GM21576 (cell line): ENCODE results near the gene PRKN.
A peak's percentile ranks its signal among the peaks of the same experiment; 100 is the strongest.

Experiments used
- ATAC-seq: cut with Tn5 transposase; IDR thresholded peaks from one replicate; pipeline ENCODE4 v1.9.1; 2021; ENCODE audit warnings: mild to moderate bottlenecking, moderate library complexity; ENCODE audit not compliant: unreplicated experiment

Gene PRKN

DNA sequence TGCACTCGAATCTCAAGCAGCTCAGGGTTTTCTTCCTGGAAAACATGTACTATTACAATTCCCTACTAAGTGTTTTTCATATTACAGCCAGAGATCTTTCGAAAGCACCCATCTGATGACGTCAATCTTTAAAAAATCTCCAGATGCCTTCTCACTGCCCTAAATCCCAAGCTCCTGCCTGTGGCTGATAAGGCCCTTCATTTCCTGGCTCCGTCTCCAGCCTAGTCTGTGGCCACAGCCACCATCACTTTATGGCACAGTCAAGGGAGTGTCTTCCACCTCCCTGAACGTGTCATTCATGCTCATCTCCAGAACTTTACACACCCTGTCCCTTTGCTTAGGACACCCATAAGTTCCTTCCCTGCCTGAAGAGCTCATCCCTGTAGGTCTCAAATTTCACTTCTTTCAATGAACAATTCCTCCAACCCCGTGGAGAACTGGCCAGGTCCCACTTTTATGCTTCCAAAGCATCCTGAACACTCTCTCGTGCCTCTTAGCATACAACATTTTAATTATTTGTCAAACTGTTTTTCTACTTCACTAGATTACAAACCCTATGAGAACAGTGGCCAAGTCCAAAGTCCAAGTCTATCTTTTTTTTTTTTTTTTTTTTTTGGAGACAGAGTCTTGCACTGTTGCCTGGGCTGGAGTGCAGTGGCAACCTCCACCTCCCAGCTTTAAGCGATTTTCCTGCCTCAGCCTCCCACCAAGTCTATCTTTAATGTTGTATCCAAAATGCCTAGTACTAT lies 1347.6 kb downstream of the PRKN start:
- no peak for ATAC-seq

DNA sequence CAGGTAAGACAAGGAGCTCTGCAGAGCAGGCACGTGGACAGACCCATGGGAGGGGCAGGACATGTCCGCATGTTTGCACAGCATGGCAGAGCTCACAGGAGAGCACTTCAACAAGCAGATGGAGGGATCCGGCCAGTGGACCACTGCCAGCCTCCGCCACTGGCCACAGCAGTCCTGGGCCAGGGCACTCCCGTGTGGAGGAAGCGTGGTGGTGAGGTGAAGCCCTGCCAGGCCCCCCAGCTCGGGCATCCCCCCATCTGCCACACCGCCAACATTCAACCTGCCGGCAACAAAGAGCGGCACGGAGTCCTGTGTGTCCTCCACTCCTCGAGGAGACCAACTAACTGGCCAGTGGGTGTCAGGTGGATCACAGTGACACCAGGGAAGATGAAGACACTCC lies 1349.5 kb downstream of the PRKN start:
- ATAC-seq: no peak

DNA sequence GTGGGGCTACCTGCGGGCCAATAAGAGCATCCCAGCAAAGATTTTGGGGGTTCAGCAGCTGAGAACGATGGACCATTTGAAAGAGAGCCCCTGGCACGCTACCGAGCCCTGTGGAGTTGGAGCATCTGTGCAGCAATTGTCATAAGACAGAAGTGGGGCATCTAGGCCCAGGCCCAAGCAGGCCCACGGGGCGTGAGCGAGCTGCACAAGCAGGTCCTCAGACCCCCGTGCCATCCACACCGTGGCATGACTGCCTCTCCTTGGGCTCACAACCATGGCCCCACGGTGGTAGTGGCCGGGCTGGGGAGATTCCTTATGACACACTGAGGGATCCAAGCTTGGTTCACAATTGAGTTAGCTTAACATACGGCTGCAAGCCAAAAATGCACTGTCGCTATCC lies 1350.5 kb downstream of the PRKN start:
- no peak for ATAC-seq

DNA sequence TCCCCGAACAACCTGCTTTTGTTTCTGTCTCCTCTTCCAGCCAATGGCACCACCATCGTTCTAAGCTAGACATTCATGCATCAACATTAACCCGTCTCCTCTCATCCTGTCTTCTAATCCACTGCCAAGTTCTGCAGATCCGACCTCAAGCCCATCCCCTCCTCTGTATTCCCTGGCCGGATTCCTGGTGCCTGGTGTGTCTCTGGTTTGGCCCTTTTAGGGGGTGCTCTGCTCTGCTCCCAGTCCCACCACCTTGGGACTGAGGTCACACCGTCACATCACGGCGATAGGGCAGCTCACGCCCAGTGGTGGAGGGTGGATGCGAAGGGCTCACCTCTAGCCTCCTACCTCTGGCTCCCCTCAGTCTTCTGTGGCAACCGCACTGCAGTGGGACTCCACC lies 1351.2 kb downstream of the PRKN start:
- ATAC-seq: no peak

DNA sequence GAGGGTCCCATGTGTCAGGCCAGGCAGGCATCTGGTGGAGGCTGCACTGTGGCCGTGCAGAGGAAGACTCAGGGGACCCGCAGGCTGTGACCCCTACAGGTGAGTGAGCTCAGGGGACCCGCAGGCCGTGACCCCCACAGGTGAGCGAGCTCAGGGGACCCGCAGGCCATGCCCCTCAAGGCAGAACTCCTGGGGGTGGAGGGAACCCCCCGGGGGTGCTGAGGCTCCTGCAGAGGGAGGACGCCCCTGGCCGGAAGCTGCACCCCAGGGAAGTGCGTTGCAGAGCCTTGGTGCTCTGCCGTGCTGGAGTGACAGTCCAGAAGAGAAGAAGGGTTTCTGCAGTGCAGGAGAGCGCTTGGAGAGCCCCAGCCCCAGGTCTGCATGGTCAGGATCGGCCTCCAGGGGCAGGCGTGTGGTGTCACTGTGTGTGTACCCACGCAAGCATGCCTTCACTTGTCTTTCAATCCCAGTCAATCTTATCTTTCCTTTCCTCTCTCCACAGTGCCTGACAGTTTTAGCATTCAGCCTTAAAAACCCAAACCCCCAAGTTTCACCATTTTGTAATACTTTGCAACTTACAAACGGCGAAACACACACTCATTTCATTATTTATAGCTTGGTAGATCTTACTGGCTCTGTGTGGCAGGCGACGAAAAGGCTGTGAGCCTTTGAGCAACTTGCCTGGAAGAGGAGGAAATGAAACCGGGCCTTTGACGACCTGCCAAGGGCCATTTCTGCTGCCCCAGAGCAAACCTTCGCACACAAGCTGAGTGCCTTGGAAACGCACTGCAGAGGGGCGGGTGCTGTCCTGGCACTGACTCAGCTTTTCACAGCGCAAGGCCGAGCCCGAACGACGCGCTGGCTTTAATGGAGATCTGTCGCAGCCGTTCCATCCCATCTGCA lies 1352.3 kb downstream of the PRKN start:
- ATAC-seq: no peak

DNA sequence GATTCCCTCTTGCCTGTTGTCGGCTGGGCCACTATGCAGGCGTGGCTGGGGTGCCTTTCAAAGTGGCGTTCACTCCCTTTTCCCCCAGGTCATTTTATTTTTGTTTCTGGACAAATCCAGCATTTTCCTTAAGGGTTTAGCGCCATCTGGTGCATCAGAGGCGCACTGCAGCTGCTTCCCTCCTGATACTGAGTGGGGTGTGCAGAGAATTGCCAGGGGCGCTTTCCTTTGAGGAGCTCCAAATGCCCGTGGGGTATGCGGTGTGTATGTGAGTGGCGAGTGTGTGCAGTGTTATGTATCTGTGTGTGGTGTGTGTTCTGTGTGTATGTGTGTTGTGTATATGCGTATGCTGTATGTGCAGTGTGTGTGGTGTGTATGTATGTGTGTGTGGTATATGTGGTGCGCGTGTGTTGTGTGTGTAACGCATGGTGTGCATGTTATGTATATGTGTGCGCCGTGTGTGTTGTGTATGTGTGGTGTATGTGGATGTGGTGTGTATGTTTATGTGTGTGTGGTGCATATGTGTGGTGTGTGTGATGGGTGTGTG lies 1353.6 kb downstream of the PRKN start:
- ATAC-seq: no peak

DNA sequence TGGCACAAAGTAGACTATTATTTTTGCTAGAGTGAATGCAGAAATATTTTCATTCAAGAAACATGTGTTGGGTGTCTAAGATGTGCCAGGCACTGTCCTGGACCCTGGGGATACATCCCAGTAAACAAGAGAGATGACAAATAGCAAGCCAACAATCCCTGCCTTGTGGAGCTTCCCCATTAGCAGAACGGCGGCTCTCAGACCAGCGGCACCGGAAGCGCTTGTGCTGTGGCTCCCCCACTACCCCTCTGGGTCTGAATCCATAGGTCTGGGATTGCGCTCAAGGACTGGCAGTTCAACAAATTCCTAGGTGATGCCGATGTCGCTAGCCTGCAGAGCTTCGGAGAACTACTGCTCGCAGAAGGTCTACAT lies 1355.2 kb downstream of the PRKN start:
- no peak for ATAC-seq

DNA sequence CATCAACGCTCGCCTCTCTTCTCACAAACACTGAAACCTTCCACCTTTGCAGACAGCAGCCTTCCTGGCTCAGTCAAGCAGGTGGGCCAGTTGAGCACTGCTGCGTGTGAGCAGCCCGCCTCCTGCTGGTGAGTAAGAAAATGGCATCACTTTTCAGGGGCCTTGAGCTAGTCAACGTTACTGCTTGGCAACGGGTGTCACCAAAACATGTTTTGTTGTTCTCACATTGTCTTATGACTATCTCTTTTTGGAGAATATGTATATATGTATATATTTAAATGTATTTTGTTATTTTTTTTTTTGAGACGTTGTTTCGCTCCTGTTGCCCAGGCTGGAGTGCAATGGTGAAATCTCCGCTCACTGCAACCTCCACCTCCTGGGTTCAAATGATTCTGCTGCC lies 1356.7 kb downstream of the PRKN start:
- ATAC-seq: peak; percentile 84

DNA sequence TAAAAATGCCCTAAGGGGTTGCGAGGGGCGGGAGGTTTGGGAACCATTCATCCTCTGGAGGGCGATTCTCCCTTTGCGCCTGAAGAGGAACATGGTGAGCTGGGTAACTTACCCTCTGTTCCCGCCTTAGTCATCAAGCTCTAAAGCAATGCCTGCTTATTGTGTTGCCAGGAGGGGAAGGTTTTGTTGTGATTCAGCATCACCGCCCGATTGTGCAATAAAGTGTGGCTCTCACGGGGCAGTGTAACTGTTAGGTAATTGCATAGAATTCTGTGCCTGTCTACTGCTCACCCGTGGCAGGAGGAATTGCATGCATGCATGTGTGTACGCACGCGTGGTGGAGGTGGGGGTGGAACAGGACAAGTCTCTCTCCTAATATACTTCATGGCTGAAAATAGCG lies 1358.2 kb downstream of the PRKN start:
- no peak for ATAC-seq

DNA sequence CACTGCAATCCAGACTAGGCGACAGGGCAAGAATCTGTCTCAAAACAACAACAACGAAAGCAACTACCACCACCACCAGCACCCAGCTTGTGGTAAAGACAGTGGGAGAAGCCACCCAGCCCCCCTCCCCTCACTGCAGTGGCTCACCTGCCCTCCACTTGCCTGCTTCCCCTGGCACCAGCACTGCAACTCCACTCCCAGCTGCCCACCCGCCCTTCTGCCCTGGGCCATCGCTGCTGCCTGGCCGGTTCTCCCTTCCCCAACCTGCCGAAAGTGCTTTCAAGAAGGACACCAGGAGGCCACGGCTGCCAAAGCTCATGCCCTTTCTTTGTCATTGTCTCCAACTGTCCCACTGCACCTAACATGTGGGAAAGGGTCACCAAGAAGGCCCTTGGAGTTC lies 1359.1 kb downstream of the PRKN start:
- ATAC-seq: no peak

DNA sequence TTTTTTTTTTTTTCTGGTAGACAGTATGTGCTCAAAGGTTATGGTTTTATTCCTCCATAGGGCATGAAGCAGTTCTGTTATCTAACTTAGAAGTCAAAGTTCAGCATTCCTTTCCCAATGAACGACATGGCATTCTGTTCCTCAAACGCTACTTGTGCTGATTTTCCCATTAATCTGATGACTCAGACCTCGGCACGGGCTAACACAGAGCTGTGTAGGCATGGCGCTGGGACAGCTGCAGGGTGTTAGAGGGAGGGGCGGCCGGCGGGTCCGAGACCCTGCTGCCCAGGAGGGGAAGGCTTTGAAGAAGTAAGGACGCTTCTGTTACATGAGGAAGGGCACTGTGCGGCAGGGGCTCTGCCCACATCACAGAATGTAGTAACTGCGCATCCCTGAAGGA lies 1360.1 kb downstream of the PRKN start:
- no peak for ATAC-seq

DNA sequence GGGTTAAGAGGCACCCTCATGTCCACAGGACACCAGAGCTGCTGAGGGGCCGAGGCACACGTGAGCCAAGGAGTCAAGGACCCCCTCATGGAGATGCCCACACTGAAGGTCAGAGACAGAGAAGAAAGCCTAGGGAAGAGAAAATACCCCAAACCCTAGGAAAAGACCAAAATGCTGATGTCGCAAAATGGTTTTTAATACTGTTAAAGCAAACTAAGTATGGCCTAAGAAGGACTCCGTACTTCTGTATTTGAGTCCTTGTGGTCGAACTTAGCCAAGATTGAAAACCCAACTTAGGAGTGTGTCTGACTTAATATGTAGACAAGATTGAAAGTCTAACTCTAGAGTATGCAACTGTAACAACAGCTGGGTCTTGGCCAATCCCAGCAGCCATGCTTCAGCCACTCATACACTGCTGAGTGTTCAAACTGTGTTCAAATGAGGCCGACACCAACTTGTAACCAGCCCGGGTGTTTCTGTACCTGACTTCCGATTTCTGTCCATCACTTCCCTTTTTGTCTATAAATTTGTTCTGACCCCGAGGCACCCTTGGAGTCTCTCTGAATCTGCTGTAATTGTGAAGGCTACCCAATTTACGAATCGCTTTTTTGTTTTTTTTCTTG lies 1361.2 kb downstream of the PRKN start:
- no peak for ATAC-seq

DNA sequence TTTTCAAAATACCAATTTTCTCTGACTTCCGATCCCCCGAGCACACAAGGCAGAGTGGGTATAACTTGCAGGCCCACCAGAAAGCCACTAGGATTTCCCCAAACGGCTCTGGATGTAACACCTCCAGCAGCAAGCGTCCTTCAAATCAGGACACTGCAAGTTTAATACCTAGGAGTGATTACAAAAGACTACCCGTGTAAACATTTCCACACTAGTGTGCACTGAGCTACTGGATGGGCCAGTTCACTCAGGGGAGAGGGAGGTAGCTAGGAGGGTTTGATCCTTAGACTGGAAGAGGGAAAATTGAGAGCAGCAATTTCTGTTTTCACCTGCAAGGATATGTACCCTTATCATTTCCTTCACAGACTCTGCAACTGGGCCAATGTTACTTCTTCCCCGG lies 1361.9 kb downstream of the PRKN start:
- ATAC-seq: no peak

DNA sequence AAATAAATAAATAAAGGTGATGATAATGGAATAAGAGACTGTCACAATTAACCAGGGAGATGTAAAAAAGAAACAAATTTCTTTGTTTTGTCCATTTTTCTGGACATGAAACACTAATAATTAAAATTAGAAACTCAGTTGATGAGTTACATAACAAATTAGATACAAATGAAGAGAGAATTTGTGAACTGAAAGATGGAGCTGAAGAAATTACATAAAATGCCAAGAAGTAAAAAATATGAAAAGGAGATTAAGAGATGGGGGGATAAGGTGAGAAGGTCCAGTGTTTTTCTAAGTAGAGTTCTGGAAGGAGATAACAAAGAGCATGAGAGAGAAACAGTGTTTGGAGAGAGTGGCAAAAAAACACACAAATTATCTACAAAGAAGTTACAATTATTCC lies 1364.3 kb downstream of the PRKN start:
- no peak for ATAC-seq

DNA sequence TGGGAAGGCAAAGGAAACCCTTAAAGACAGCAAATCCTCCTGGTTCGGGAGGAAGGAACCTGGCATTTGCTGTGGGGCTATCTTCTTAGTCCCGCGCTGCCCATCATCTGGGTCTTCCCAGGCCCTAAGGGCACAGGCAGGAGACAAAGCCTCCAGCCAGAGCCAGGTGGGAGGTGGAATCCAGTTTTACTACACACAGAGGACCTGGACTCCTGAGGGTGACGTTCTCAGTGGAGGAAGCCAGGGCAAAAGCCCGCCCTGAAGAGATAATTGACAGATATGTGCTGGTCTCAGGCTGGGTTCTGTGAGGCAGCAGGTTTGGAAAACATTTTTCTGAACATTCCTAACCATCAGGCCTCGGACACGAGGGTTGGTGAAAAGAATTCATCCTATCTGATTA lies 1365.3 kb downstream of the PRKN start:
- ATAC-seq: no peak

DNA sequence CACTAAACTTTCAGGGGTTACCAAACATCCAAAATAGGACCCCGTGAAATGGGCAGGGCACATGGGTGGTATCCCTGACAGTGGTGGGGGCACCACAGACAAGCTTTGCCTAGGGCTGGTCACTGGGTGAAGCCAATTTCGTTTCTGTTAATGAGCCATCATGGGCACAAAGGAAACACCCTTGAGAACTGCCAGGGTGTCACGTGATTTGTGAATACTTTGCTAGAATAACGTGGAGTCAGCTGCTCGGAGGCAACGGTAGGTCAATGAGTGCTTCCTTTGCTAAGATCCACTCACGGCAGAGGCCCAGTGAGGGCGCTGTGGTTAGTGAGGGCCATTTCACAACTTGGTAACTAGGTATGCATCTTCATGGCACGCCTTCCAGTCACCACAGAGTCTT lies 1366.0 kb downstream of the PRKN start:
- no peak for ATAC-seq

DNA sequence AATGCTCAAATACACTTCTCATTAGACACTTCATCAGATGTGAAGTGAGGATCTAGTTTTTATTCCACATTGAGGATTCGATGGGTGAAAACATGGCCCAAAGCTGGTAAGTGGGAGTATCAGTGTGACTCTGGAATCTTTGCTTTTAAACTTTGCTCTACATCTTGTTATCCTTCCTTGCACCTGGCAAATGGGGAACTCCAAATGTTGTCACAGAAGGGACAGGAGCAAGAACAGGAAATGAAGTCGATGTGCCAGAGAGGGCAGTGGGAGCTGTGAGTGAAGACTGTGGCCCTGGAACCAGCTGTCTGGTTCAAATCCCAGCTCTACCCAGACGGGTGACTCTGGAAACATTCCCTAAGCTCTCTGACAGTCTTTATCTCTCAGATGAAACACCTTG lies 1367.0 kb downstream of the PRKN start:
- ATAC-seq: no peak

DNA sequence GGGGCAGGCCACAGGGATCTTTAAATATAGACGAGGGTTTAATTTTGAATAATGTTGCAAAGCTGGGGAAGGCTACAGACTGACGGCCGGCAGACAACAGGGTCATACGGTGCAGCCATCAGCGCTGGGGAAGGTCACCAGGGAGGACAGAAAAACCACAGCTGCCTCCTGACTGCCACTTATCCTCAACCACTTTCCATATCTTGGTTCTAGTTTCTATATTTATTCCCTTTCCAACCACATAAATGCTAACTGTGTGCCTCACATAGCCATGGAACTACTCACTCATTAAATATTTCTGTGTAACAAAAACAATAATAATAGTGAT lies 1368.0 kb downstream of the PRKN start:
- ATAC-seq: no peak

DNA sequence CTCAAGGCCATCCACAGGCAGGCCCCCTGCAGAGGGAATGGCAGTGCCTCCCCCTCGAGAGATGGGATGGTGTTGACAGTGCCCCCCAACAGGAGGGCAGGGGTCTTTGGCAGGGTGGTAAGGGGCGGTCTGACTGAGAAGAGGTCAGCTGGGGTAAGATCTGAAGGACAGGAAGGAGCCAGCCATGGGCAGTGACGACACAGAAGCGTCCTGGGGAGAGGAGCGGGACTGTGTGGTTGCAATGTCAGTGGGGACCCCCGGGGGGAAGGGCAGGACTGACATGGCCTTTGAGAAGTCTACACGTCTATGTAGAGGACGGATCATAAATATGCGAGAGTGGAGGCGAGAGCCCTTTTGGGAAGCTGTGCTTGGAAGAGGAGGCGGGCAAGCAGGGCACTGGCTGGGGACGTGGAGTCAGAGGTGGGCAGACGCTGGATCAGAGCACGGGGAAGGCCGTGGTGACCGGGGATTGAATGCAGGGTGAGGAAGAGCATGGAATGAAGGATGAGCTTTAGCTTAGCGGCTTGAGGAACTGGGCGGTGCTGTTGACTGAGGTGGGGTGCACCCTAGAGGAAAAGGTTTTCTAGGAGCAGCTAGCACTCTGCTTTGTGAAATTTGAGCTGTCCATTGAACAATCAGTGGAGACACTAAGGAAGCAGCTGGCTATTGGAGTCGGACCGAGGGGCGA lies 1371.3 kb downstream of the PRKN start:
- ATAC-seq: no peak

DNA sequence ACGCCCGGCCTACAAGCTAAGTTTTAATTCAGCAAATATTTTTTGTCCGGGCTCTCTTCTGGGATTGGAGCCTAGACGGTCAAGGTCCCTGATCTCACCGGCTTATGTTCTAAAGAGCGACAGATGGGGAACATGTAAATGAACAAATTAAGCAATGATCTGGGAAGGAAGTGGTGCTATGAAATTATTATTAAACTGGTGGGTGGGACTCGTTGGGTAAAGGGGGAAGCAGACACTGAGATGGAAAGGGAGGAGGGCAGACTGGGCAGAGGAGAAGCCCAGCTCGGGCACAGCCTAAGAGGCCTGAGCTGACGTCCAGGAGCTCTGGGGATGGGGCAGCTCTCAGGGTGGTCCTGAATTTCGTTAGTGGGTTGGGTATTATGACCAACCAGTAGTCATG lies 1371.9 kb downstream of the PRKN start:
- ATAC-seq: no peak

DNA sequence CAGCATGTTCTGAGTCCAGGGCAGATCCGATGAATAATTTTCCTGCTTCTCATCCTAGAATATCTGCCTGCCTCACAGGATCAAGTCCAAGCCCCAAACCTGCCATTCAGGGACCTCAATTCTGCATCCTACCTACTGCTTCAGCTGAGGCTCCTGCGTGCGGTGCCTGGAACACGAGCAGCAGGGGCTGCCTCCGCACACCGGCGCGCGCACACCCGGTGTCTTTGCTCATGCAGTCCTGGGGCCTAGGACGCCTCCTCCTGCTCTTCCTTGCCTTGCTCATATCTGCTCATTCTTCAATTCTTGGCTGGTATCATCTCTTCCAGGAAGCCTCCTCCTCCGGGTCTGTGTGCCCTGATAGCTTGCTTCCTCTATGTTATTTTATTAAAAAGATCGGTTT lies 1372.6 kb downstream of the PRKN start:
- no peak for ATAC-seq
